Cardiac fibroblast (primary cell): ENCODE data around the gene SYT15.
"Not testable (repeated sequence)": the region's sequence is repeated elsewhere in the genome, so short reads cannot be mapped to it uniquely, and the experiment has no call there.

Experiments used
- DNase-seq, 2 donors: peaks; one replicate each; pipeline versions ENCODE4 v3.0.0 to v3.0.0-alpha.2; 2010; ENCODE audit warnings: low read depth in 2 of 2
- H3K4me3 ChIP-seq, 2 donors: replicated peaks in 1 of 2; 1 replicate in 1 of 2; 2 replicates in 1 of 2; pipeline ENCODE4 v1.5.1; 2011; ENCODE audit warnings: low read depth in 2 of 2, low read length in 2 of 2, mild to moderate bottlenecking in 2 of 2, moderate library complexity in 1 of 2
- TF ChIP-seq, protein P1 (sequence below): IDR thresholded peaks from one replicate; pipeline ENCODE4 v1.5.1; 2011; ENCODE audit warnings: low read depth, mild to moderate bottlenecking, low read length, inconsistent platforms

SYT15 gene

DNA sequence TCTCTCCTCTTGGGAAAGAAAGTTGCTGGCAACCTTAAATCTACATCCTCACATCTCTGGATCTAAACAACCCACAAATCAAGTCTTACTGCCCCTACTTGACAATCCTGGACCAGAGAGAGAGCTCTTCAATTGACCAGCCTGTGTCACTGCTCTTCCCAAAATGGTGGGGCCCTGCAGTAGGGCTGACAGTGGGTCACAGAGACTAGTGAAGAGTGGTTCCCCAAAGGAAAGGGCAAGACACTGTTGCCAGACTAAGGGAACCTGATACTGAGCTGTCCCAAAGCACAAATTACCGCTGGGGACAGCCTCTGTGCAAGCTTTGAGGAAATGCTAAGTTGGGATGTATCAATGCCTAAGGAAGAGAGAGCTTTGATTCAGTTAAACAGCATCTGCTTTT is 18.0 kb upstream of the SYT15 start:
- TF ChIP-seq, protein P1, sequence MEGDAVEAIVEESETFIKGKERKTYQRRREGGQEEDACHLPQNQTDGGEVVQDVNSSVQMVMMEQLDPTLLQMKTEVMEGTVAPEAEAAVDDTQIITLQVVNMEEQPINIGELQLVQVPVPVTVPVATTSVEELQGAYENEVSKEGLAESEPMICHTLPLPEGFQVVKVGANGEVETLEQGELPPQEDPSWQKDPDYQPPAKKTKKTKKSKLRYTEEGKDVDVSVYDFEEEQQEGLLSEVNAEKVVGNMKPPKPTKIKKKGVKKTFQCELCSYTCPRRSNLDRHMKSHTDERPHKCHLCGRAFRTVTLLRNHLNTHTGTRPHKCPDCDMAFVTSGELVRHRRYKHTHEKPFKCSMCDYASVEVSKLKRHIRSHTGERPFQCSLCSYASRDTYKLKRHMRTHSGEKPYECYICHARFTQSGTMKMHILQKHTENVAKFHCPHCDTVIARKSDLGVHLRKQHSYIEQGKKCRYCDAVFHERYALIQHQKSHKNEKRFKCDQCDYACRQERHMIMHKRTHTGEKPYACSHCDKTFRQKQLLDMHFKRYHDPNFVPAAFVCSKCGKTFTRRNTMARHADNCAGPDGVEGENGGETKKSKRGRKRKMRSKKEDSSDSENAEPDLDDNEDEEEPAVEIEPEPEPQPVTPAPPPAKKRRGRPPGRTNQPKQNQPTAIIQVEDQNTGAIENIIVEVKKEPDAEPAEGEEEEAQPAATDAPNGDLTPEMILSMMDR: no peak
- no peak for DNase-seq
- no peak overlapping the region for H3K4me3 ChIP-seq

DNA sequence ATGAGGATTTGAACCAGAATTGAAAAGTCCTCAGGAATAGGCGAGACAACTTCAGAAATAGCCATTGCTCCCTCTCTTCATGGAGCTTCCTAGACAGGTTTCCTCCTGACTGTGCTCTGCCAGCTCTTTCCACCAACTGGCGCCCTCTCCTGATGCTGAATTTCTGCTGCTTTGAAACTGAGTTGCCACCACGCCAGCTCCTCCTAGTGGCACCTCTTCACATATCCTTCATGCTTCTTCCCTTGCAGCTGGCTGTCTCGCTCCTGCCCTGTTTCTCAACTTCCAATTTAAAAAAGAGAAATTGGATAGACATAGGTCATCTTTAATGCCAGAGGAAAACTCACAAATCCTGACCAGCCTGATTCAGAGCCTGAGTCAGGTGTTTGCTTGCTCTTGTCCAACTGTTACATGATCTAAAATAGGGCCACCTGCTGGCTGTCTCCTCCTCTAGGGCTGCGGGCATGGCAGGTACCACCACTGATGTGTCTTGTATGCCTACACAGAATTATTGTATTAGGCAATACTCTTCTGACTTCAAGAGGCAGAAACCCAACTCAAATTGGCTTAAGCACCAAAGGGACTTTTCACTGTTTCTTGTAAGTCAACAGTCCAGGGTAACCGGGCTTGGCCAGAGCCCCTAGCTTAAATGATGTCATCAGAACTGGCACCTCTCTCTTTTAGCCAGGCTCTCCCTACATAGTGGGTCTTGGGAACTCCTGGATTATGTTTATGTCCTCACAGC is 13.2 kb upstream of the SYT15 start:
- H3K4me3 ChIP-seq: not testable (repeated sequence)
- TF ChIP-seq, protein P1: peak; percentile 71
- DNase-seq: peak; percentile 82

DNA sequence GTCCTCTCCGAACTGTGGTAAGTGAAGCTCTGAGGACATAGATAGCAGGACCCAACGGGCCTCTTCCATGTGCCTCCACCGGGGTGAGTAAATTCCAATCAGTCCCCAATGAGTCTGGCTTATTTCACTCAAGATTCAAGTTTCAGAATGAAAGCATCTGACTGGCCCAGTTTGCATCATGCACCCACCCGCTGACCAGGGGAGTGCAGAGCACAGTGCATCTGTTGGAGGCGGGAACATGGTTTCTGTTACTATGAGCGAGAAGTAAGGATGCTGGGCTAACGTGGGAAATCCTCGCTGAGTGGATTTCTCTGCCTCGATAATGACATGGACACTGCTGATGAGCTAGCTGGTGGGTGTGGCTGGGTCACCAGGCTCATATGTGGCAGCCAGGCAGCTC is 11.8 kb upstream of the SYT15 start:
- not testable (repeated sequence) for H3K4me3 ChIP-seq, DNase-seq

DNA sequence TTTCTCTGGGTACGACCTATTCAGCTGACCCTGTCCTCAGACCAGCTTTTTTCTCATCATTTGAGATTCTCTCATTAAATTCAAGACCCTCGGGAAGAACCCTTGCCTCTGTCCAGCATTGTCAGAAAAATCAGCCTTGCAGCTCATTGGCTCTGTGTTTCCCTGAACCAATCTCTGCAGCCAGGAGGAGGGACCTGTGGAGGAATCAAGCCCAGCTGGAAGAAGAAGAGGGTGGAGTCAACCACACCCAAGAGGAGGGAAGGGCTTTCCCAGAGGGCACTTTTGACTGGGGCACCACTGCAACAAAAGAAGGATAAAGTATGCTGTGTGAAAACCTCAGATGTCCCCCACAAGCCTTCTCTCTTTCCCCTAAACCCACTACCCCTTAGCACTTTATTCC is 8.3 kb upstream of the SYT15 start:
- H3K4me3 ChIP-seq, DNase-seq: not testable (repeated sequence)

DNA sequence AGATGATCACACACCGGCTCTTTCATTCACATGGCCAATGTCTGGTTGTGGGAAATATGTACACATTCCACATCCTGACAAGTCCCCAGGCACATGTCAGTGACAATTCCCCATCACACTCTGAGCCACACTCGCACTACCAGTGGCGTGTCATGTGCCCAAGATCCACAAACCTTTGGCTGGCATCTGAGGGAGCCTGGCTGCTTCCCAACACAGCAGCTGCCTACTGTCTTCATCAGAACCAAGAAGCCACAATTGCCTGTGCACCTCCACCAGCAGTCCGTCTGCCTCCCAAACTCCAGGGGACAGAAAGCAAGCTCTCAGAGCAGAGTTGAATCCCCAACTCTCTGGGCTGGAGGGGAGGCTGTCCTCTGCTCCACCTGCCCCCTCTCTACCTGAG is 6.2 kb upstream of the SYT15 start:
- not testable (repeated sequence) for H3K4me3 ChIP-seq

DNA sequence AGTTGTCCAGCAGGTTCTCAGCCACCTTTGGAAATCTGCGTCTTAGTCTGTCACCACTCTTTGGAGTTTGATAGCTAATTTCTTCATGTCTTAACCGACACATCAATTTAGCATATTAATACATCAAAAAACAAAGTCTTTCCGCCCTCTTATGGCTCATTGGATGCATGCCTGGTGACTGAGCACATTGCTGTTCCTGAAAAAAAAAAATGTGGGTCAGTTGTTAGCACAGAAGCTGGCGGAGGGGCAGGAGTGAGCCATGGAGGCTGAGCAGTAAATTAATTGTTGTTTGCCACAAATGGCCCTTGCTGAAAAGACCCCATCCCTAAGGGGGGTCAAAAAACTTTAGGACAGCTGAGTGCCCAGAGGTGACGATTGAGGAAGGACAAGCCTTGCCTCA is 5.6 kb upstream of the SYT15 start:
- H3K4me3 ChIP-seq: not testable (repeated sequence)
- peak; percentile 42 to 53 for DNase-seq

More for the DNA sequence above, 6.2 kb upstream of the SYT15 start:
- not testable (repeated sequence) for DNase-seq

DNA sequence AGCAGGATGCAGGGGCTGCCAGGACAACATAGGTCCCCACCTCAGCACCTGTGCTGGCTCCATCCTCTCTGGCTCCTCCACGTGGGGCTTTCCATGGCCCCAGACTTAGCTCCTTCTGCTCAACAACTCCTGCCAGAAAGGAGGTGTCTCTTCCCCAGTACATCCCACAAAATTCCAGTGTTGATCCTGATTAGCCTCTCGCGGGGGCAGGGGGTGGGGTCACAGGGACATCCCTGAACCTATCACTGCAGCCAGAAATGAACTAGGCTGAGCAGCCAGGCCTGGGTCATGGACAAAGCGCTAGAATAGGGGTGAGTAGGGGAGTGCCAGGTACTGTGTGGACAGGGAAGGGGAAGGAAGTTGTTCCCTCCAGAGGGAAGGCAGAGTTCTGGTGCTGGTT is 5.0 kb upstream of the SYT15 start:
- not testable (repeated sequence) for DNase-seq, H3K4me3 ChIP-seq

DNA sequence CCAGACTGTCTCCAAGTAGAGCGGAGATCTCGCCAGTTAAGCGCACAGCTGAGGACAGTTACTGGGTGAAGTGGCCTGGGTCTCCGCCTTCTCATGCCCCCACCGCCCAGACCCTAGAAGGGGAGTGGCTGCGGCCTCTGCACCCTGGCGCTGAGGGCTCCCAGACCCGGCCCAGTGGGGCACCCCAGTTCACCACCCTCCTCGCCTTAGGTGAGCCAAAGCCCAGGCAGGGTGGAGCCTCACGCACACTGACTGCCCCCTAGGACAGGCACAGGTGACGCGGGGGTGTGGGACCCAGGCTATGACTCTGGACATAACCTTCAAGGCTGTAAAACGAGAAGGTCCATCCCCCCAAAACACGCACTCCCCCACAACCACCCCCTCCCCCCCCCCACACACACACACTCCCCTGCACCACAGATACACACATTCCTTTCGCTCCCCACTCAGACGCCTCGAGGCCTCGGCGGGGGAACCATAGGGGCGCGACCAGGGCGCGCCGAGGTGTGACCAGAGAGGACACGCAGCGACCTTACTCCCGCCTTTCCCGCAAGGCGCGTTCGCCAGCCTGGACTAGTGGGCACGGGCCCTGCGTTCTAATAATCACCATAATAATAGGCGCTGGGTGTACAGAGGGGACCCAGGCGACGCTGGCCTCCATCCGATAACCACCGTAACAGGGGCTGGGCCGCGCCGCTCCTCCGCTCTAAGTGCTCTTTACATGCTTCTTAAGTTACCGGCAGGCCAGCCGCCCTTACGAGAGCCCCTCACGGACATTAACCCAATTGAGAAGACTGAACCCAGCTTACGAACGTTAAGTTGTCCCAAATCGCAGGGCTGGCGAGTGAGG is 1.1 kb upstream of the SYT15 start:
- not testable (repeated sequence) for DNase-seq

DNA sequence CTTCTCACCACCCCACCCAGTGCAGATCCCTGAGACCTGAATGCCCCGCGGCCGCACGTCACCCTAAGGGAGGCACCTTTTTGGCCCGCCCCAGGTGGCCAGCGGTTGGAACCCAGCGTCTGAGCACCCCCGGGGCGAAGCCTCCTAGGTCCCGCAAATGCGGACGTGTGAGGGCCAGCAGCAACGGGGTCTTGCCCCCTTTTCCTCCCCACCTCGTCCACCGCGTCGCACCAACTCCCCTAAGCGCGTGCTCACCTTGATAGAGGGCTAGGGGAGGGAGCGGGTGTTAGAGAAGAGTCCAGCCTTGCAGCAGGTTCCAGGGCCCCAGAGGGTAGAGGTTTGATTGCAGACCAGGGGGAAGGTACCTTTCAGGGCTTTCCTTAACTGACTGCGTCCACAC is 450 bp downstream of the SYT15 start:
- not testable (repeated sequence) for H3K4me3 ChIP-seq, DNase-seq

More for the DNA sequence above, 1.1 kb upstream of the SYT15 start:
- H3K4me3 ChIP-seq: not testable (repeated sequence)

DNA sequence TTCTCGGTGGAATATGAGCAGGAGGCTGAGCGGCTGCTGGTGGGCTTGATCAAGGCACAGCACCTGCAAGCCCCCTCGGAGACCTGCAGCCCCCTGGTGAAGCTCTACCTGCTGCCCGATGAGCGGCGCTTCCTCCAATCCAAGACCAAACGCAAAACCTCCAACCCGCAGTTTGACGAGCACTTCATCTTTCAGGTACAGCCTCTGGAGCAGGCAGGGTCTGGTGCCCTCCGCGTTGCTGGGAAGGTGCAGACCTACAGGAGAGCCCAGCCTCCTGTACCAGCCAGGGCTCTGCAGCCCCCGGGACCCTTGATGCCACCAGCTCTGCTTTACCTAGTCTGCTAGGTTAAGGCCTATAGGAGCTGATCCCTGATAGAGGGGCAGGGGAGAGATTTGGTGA is 3.1 kb downstream of the SYT15 start:
- not testable (repeated sequence) for H3K4me3 ChIP-seq

DNA sequence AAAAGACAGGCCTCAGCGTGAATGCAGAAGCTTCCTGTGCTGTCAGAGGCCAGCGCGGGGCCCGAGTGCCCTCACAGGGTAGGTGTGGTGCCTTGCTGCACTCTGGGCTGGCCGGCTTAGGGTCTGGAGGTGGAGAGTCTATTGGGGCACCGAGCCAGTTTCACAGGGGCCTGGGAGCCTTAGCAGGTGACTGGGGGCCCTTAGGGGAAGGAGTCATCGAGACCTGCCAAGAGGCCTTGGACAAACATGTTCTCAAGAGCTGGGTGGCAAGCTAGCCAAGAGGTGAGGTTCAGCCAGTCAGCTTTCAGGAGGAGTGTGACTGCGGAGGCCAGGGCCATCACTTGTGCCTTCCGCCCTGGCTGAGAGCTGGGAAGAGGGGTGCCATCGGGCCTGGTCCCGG is 3.6 kb downstream of the SYT15 start:
- not testable (repeated sequence) for DNase-seq, H3K4me3 ChIP-seq

More for the DNA sequence above, 3.1 kb downstream of the SYT15 start:
- DNase-seq: not testable (repeated sequence)

DNA sequence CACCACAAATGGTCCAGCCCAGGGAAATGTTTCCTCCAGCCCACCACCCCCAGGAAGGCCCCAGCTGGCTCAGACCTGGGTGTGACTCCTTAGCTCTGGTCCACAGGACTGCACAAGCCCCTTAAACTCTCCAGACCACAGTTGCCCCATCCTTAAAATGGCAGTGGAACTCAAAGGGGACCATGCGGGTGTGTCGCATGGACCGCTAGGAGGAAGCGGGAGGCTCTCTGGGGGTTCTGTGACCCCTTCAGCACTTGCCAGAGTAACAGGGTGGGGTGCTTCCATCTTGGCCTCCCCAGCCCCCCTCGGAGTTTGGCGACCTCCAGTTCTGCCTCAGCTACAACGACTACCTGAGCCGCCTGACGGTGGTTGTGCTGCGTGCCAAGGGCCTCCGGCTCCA is 5.3 kb downstream of the SYT15 start:
- not testable (repeated sequence) for H3K4me3 ChIP-seq, DNase-seq

DNA sequence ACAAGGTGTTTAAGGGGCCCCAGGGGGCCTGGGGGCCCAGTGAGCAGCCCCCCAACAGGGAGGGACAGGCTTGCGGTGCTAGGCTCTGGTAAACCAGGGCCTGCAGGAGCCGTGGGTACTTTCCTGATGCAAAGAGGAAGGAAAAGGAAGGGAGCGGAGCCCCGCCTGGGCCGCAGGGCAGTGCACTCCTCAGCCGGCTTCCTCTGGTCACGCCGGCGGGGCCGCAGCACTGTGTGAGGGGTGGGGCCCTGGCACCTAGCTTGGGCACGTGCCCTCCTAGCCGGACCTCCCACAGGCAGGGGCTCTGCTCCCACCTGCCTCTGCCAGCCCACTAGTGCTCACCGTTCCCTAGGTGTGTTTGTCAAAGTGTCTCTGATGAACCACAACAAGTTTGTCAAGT is 6.3 kb downstream of the SYT15 start:
- not testable (repeated sequence) for H3K4me3 ChIP-seq, DNase-seq

DNA sequence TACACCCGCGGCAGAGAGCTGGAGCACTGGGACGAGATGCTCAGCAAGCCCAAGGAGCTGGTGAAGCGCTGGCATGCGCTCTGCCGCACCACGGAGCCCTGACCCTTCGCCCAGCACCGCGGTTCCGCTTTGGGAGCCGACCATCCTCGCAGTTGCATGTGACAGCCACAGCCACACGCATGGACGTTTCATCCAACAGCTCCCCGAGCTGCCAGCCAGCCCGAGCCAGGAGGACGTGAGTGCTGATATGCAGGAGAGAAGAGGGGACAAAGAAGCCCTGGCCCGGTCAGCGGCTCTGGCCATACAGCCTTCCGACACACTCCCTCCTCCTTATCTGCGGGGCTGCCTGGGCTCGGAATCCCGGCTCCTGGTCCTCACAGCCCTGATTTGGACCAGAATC is 8.6 kb downstream of the SYT15 start:
- H3K4me3 ChIP-seq, DNase-seq: not testable (repeated sequence)

DNA sequence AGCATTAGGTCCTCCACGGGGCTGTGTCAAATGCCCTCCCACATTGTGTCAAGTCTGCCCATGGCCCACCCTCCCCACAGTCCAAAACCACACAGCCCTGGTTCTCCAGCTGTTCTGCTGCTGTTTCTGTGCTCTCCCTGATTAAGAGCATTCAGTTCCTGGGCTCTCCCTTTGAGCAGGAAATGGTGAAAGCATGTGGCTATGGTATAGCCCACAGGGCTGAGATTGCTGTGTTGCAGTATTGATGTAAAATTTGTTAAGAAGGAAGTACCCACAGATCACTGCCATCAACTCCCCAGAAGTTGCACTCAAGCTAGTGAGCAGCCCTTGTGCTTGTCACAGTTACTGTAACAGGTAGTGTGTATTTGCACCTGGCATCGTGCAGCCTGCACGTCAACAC is 9.3 kb downstream of the SYT15 start:
- H3K4me3 ChIP-seq, DNase-seq: not testable (repeated sequence)

DNA sequence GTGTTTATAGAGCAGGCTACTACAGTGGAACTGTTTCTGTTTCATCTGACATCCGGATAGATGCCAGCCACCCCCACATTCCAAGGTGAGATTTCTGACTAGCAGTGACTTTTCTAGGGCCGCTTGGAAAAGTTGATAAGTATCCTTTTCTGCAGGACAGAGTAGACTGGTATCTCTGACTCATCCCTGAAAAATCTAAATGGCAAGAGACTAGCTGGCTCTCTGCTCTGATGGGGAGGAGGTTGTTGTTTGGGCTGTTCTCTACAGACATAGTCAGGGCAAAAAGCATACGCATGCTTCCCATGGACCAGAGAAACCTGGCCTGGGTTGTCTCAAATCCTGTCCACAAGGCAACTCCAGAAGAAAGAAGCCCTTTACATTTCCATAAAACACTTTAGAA is 10.7 kb downstream of the SYT15 start:
- not testable (repeated sequence) for H3K4me3 ChIP-seq, DNase-seq
